ENCODE measurements around the gene ARRB1. TPM values are rescaled to one million over a fixed set of nuclear protein-coding genes. Genes with fewer than 3 reads are reported as not detected.

Gene ARRB1
- total and polyA plus RNA-seq, 9 of the 15 experiments (the other 6 are each of a cell fraction or from before 2014, with no cell fraction given) = 6.6 to 45.4 (median 28.5) TPM

- TF ChIP-seq ZNF280A (IDR thresholded peaks at IDR 0.05; ENCODE audit: low read depth, partially characterized antibody) (no peak), NUFIP1 (IDR thresholded peaks at IDR 0.05; ENCODE audit: partially characterized antibody) (no peak), HDAC2 (IDR thresholded peaks at IDR 0.05) (peak; percentile 90), XRCC3 (IDR thresholded peaks at IDR 0.05) (no peak), HSF4 (CRISPR knock-in tag; IDR thresholded peaks at IDR 0.05; ENCODE audit: borderline replicate concordance) (no peak), PHB (CRISPR knock-in tag; IDR thresholded peaks at IDR 0.05) (no peak), CREM (IDR thresholded peaks at IDR 0.05; ENCODE audit: low read depth) (peak; percentile 75), ZNF639 (CRISPR knock-in tag; conservative IDR thresholded peaks at IDR 0.05 in 1 of 2, IDR thresholded peaks at IDR 0.05 in 1 of 2) (peak in 1 of 2 experiments; percentile 71; a peak in 2 of 4 replicates), USF2 (CRISPR knock-in tag; IDR thresholded peaks at IDR 0.05) (peak; percentile 42; the same call in 1 of the 2 replicates), MECOM (CRISPR knock-in tag; IDR thresholded peaks at IDR 0.05) (0 out of 2 replicates have a peak, but pooled peaks have one; percentile 50), BACH1 (tag; IDR thresholded peaks at IDR 0.05) (peak; percentile 66; the same call in 1 of the 2 replicates), MTF1 (CRISPR knock-in tag; IDR thresholded peaks at IDR 0.05; ENCODE audit: borderline replicate concordance) (no peak), RBBP5 (IDR thresholded peaks at IDR 0.05; ENCODE audit: borderline replicate concordance, insufficient read depth, low read length, poor library complexity, severe bottlenecking) (no peak), MYNN (IDR thresholded peaks at IDR 0.05) (no peak), MYNN (CRISPR knock-in tag; IDR thresholded peaks at IDR 0.05) (0 out of 2 replicates have a peak, but pooled peaks have one; percentile 13)
- TF ChIP-seq, protein P1, sequence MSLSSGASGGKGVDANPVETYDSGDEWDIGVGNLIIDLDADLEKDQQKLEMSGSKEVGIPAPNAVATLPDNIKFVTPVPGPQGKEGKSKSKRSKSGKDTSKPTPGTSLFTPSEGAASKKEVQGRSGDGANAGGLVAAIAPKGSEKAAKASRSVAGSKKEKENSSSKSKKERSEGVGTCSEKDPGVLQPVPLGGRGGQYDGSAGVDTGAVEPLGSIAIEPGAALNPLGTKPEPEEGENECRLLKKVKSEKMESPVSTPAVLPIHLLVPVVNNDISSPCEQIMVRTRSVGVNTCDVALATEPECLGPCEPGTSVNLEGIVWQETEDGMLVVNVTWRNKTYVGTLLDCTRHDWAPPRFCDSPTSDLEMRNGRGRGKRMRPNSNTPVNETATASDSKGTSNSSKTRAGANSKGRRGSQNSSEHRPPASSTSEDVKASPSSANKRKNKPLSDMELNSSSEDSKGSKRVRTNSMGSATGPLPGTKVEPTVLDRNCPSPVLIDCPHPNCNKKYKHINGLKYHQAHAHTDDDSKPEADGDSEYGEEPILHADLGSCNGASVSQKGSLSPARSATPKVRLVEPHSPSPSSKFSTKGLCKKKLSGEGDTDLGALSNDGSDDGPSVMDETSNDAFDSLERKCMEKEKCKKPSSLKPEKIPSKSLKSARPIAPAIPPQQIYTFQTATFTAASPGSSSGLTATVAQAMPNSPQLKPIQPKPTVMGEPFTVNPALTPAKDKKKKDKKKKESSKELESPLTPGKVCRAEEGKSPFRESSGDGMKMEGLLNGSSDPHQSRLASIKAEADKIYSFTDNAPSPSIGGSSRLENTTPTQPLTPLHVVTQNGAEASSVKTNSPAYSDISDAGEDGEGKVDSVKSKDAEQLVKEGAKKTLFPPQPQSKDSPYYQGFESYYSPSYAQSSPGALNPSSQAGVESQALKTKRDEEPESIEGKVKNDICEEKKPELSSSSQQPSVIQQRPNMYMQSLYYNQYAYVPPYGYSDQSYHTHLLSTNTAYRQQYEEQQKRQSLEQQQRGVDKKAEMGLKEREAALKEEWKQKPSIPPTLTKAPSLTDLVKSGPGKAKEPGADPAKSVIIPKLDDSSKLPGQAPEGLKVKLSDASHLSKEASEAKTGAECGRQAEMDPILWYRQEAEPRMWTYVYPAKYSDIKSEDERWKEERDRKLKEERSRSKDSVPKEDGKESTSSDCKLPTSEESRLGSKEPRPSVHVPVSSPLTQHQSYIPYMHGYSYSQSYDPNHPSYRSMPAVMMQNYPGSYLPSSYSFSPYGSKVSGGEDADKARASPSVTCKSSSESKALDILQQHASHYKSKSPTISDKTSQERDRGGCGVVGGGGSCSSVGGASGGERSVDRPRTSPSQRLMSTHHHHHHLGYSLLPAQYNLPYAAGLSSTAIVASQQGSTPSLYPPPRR (CRISPR knock-in tag; IDR thresholded peaks at IDR 0.05; ENCODE audit: borderline replicate concordance) = peak; percentile 81; the same call in 1 of the 2 replicates
- TF ChIP-seq, protein P2, sequence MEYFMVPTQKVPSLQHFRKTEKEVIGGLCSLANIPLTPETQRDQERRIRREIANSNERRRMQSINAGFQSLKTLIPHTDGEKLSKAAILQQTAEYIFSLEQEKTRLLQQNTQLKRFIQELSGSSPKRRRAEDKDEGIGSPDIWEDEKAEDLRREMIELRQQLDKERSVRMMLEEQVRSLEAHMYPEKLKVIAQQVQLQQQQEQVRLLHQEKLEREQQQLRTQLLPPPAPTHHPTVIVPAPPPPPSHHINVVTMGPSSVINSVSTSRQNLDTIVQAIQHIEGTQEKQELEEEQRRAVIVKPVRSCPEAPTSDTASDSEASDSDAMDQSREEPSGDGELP (CRISPR knock-in tag; IDR thresholded peaks at IDR 0.05; ENCODE audit: borderline replicate concordance) = peak; percentile 82
These were observed 137.0 kb downstream of the ARRB1 start (continued) for GRCh38 chr11:75214411-75214821.
